NCI-H1930 (cell line): ENCODE results near the gene RHOT2.
"Not testable (repeated sequence)": the region's sequence is repeated elsewhere in the genome, so short reads cannot be mapped to it uniquely, and the experiment has no call there.

Experiments used
- DNase-seq, 2 experiments: peaks; one replicate each; lab custom pipeline; 2025; lab: John Stamatoyannopoulos, UW

The RHOT2 gene

DNA sequence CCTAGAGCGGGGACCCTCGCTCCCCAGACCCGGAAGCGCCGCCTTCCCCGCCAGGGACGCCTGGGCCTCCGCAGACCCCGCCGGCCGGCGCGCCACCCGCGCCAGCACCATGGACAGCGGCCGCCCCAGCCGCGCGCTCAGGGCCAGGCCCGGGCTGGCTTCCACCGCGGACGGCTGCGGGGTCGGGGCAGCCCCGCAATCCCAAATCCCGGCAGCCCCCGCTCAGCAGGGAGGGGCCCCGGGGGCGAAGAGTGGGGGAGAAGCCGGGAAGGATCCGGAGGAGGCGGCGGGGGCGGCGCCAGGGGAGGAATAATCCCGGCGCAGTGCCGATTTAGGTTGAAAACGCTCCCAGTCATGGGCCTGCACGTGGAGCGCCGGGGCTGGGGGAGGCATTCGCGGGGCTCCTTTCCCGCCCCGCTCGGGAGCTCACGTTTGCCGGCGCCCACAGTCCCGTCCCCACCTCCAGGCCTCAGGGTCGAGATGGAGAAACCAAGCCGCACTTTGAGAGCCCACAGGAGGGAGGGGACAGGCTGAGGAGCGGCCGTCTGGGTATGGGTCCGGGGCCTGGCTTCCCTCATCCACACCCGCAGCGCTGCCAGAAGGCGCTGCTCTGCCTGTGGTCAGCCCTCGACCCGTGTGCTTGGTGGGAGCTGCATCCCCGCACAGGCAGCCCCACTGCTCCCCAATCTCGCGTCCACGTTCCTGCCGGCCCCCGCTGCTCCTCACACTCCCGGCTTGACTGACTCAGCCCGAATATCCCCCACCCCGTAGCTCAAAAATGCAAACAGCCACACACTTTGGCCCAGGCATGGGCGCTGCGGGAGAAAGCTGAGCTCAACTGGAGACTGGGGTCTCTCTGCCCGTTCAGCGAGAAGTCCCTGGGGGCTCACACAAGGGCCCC lies 33.0 kb downstream of the RHOT2 start:
- no peak for DNase-seq

DNA sequence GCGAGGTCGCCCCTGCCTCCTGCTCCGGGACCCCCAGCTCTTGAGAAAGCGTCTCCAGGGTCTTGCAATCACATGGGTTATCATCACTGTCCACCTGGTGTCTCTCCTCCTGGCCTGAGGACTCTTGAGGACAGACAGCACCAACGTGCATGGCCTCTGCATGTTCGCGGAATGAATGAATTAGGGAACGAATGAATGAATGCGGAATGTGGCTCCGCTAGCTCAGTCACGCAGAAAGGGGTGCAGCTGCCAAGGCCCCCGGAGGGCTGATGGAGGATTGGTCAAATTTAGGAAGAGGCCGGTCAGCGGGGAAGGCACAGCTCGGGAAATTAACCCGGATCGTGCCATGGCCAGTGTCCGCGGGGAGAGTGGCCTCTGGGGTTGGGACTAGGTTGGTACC lies 34.4 kb downstream of the RHOT2 start:
- DNase-seq, result no peak

- no peak for DNase-seq
These were observed 35.5 kb downstream of the RHOT2 start for GRCh38 chr16:703406-703805.

GRCh38 chr16:704047-704446 lies 36.1 kb downstream of the RHOT2 start:
- DNase-seq, result no peak

GRCh38 chr16:704552-705380 lies 36.8 kb downstream of the RHOT2 start:
- DNase-seq, result no peak

- DNase-seq, result peak; percentile 69 to 89
These were observed 37.7 kb downstream of the RHOT2 start, which contains the start of gene FBXL16 for GRCh38 chr16:705431-706188. FBXL16 (minus strand) TSS chr16:705801; CDS start chr16:697405, 8,396 bp downstream.

- DNase-seq, result no peak
These were observed 38.5 kb downstream of the RHOT2 start for GRCh38 chr16:706189-707061.

DNA sequence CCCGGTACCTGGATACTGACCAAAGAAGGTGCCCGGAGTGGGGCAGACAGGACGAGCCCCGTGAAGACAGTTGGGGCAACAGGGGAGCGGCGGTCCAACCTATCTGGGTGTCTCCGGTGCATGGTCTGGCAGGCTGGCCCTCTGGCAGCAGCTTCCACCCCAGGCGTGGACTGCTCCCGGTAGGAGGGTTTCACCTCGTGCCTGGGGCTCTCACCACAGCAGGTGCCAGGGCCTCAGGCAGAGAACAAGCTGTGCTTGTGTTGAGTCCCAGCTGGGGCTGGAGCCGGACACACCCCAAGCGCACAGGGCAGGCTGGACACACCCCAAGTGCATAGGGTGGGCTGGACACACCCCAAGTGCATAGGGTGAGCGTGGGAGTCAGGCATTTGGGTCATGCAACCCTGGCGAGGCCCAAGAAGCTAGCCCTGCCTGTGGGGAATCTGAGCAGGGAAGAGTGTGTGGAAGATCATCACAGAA lies 39.2 kb downstream of the RHOT2 start:
- no peak for DNase-seq

DNA sequence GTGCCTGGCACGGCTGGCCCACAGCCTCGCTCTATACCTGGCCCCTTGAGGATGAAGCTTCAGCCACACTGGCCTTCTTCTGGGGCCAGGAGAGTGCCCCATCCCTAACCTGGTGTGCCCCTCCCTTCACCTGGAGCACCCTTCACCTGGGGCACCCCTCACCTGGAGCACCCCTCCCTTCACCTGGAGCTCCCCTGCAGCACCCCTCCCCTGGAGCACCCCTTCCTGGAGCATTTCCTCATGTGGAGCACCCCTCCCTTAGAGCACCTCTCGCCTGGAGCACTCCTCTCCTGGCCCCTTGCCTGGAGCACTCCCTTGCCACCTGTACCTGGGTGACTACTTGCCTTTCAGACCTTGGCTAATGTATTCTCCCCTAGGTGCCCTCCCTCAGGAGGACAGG lies 40.1 kb downstream of the RHOT2 start:
- no peak for DNase-seq

DNA sequence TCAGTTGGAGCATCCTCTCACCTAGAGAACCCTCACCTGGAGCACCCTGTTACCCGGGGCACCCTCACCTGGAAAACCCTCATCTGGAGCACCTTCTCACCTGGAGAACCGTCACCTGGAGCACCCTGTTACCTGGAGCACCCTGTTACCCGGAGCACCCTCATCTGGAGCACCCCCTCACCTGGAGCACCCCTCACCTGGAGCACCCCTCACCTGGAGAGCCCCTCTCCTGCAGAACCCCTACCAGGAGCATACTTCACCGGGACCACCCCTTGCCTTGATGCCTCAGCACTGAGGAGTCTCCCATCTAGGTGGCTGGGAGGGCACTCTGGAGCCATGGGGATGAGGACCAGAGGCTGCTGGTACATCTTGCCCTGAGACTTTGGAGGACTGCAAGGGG lies 41.0 kb downstream of the RHOT2 start:
- no peak for DNase-seq

- peak; percentile 93 to 96 for DNase-seq
These were observed 41.9 kb downstream of the RHOT2 start for GRCh38 chr16:709566-710499.

DNA sequence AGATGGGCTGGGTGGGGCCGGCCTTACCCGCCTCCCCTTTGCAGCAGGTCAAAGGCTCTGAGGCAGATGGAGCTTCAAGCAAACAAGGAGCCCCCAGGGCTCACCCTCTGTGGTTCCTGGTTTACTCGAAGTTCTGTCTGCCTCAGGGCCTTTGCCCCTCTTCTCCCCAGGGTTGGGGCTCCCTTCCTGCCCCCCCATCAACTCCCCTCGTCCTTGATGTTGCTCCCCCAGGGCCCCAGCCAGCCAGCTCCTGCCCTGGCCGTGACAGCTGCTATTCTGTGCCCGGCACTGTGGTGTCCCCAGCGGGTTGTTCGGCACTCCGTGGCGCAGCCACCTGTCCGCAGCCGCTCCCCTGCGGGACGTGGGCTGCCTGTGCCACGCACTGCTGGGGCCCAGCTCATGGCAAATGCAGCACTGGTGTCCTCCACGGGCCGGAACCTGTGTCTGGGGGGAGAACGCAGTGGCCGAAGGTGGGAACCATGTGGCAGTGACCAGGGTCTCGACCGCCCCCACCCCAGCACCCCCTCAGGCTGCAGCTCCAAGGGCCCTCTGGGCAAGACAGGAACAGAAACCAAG lies 42.7 kb downstream of the RHOT2 start:
- DNase-seq, result no peak

GRCh38 chr16:711084-711483 lies 43.2 kb downstream of the RHOT2 start:
- no peak for DNase-seq

DNA sequence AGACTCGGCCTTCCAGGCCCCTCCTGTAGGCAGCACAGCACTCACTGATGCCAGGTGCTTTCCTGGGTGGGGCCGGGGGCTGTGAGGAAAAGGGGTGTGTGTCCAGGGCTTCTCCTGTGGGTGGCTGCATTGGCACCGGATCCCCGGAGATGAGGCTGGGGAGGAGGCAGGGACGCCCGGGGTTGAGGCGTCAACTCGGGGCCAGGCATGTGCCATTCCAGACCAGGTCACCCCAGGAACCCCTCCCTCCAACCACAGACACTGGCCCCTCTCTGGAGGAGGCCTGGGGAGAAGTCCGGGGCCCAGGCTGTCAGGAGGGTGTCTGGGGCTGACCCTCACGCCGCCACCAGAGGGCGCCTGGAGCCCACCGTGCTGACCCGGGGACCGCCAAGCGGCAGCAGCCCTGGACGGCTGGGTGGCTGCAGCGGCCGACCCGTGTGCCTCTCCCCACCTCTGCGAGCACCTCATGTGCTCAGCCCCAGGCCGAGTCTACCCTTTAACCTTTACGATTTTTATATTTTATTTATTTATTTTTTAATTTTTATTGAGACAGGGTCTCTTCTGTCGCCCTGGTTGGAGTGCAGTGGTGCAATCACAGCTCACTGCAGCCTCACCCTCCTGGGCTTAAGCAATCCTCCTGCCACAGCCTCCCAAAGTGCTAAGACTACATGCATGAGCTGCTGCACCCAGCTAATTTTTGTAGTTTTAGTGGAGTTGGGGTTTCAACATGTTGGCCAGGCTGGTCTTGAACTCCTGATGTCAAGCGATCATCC lies 43.8 kb downstream of the RHOT2 start:
- peak; percentile 54 to 67 for DNase-seq

GRCh38 chr16:712740-713250 lies 44.9 kb downstream of the RHOT2 start:
- DNase-seq, result not testable (repeated sequence)

DNA sequence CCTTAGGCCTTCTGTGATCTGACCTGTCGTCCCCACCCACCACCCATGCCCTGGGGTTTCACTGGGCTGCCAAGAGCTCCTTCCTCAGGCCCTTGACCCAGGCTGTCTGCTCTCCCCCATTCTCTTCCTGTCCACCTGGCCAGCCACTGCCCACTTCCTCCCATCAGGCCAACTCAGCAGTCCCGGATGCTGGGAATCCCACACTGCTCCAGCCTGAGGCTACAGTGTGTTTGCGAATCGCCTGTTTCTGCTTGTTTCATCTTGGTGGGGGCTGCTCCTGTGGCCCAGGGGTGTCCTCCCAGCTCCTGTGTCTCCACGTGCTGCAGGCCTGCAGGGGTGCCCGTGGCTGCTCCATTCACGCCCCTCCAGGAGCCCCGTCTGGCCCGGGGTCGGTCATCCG lies 46.1 kb downstream of the RHOT2 start:
- no peak for DNase-seq

DNA sequence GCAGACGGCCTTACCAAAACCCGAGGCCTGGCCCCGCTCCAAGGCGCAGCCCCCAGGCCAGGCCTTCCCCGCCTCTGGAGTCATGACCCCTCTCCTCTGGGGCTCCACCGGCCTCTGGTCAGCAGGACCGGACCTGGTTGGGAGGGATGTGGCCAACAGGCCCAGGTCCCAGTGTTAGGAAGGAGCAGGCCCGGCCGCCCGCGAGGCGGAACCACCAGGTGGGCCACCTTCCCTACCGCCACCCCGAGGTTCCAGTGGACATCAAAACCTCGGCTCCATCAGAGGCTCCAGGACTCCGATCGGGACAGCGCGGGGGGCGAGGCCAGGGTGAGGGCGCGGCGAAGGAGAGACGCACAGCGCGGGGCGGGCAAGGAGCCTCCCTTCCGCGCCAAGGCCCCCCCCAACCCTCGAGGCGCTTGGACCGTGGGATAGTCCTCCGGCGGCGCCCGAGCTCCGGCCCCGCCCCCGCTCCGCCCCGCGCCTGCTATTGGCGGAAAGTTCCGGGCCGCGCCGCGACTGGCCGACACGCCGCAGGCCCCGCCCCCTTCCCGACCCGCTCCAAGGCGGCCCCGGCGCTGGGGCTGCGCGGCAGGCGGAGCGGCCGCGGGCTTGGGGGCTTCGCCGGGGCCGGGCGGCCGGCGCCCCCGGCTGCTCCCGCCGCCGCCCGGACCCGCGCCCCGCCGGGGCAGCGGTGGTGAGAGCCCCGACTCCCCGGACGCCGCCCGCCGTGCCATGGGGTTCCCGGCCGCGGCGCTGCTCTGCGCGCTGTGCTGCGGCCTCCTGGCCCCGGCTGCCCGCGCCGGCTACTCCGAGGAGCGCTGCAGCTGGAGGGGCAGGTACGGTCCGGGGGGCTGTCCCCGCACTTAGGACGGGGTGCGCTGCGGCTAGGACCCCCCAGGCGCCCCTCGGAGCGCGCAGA lies 46.9 kb downstream of the RHOT2 start, which contains the start of gene METRN:
Gene METRN (plus strand): TSS at position 561 of the 919 bp plus-strand sequence. CDS start 172 bp downstream, at position 733.
- peak; percentile 68 to 83 for DNase-seq
